Measurements from ENCODE around the gene MPHOSPH10. TPM values are rescaled to one million over a fixed set of nuclear protein-coding genes. Genes with fewer than 3 reads are reported as not detected.
"Not testable (repeated sequence)": the region's sequence is repeated elsewhere in the genome, so short reads cannot be mapped to it uniquely, and the experiment has no call there.

The MPHOSPH10 gene
- total RNA-seq, 1 experiment from 2014 or later = 26.4 TPM

GRCh38 chr2:71102981-71103681 lies 27.3 kb upstream of the MPHOSPH10 start:
- BruUV-seq (replicated peaks) = no TSS peak
- no peak overlapping the region for H3K4me2 ChIP-seq (ENCODE audit: low read length)
- POLR2A ChIA-PET (ENCODE audit: unreplicated experiment) = no interaction called here
- no peak overlapping the region for H2AFZ ChIP-seq (ENCODE audit: low read length)
- H3K27ac ChIP-seq (ENCODE audit: low read length) = no peak overlapping the region
- H3K79me2 ChIP-seq (ENCODE audit: low read length) = no peaks in the 10 kb centered on the region
- TF ChIP-seq EZH2 (IDR thresholded peaks at IDR 0.05; ENCODE audit: low read length, unreplicated experiment) (no peak), EZH2phosphoT487 (IDR thresholded peaks at IDR 0.05; ENCODE audit: borderline replicate concordance, low read length) (no peak), CTCF (conservative IDR thresholded peaks at IDR 0.05; ENCODE audit: low read depth, low read length) (no peak)
- no peaks in the 10 kb centered on the region for H3K27me3 ChIP-seq (ENCODE audit: low read length)
- H3K4me3 ChIP-seq (ENCODE audit: low read length) = no peak overlapping the region
- intact Hi-C loops (cut with micrococcal nuclease) = no loop called here
- H3F3A ChIP-seq (ENCODE audit: low read length, unreplicated experiment) = no peaks in the 10 kb centered on the region
- no peaks in the 10 kb centered on the region for H3K9me3 ChIP-seq (ENCODE audit: low read length)
- no peaks in the 10 kb centered on the region for H3K9me2 ChIP-seq (replicated peaks; ENCODE audit: low read length)
- no peaks in the 10 kb centered on the region for H3K36me3 ChIP-seq (ENCODE audit: low read depth, low read length)
- no peaks in the 10 kb centered on the region for H4K20me1 ChIP-seq (ENCODE audit: low read length)
- ATAC-seq (no peak), DNase-seq (no peak)
- H3K9ac ChIP-seq (ENCODE audit: low read length) = no peak overlapping the region
- peaks cover 7% of the 10 kb centered on the region; the same call in 1 of the 2 replicates for H3K4me1 ChIP-seq (ENCODE audit: insufficient read depth, low read length)
- CTCF ChIA-PET = no interaction called here

DNA sequence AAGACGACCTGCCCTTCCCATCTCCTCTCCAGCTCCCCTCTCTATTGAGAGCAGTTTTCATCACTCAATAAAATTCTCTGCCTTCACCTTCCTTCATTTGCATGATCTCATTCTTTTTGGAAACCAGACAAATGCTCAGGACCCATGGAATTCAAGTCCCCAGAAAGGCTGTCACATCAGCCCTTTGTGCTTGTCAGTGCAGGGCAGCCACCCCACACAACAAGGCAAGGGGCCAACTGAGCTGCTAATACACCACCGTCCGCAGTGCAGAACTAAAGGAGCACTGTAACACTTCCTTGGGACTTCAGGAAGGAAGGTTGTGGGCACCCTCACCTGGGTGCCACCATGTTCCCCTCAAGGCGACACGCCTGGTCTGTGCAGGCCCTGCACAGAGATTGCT lies 26.6 kb upstream of the MPHOSPH10 start:
- ChIA-PET CTCF (no interaction called here), POLR2A (ENCODE audit: unreplicated experiment) (no interaction called here)
- Histone ChIP-seq H3K9ac (ENCODE audit: low read length) (no peak overlapping the region), H3K79me2 (ENCODE audit: low read length) (no peaks in the 10 kb centered on the region), H3K27ac (ENCODE audit: low read length) (no peak overlapping the region), H3K4me1 (ENCODE audit: insufficient read depth, low read length) (peaks cover 7% of the 10 kb centered on the region; the same call in 1 of the 2 replicates), H3K9me2 (replicated peaks; ENCODE audit: low read length) (no peaks in the 10 kb centered on the region), H3K9me3 (ENCODE audit: low read length) (no peaks in the 10 kb centered on the region), H3K4me3 (ENCODE audit: low read length) (no peak overlapping the region), H2AFZ (ENCODE audit: low read length) (no peak overlapping the region), H3K27me3 (ENCODE audit: low read length) (no peaks in the 10 kb centered on the region), H3K4me2 (ENCODE audit: low read length) (no peak overlapping the region), H3F3A (ENCODE audit: low read length, unreplicated experiment) (no peaks in the 10 kb centered on the region), H4K20me1 (ENCODE audit: low read length) (no peaks in the 10 kb centered on the region), H3K36me3 (ENCODE audit: low read depth, low read length) (no peaks in the 10 kb centered on the region)
- no peak for ATAC-seq
- TF ChIP-seq CTCF (conservative IDR thresholded peaks at IDR 0.05; ENCODE audit: low read depth, low read length) (no peak), EZH2phosphoT487 (IDR thresholded peaks at IDR 0.05; ENCODE audit: borderline replicate concordance, low read length) (no peak), EZH2 (IDR thresholded peaks at IDR 0.05; ENCODE audit: low read length, unreplicated experiment) (no peak)
- no peak for DNase-seq
- intact Hi-C loops (cut with micrococcal nuclease) = no loop called here
- BruUV-seq (replicated peaks) = no TSS peak

DNA sequence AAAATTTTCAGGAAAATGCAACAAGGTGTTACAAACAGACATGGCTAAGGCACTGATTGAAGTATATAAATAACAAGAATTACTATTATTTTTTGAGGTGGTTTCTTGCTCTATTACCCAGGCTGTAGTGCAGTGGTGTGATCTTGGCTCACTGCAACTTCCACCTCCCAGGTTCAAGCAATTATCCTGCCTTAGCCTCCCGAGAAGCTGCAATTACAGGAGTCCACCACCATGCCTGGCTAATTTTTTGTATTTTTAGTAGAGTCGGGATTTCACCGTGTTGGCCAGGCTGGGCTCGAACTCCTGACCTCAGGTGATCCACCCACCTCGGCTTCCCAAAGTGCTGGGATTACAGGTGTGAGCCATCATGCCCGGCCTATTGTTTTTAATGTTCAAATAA lies 24.0 kb upstream of the MPHOSPH10 start:
- H2AFZ ChIP-seq (ENCODE audit: low read length); H4K20me1 ChIP-seq (ENCODE audit: low read length); DNase-seq; H3K79me2 ChIP-seq (ENCODE audit: low read length); H3K4me1 ChIP-seq (ENCODE audit: insufficient read depth, low read length); H3K36me3 ChIP-seq (ENCODE audit: low read depth, low read length); H3K4me2 ChIP-seq (ENCODE audit: low read length); BruUV-seq (replicated peaks); H3K9me2 ChIP-seq (replicated peaks; ENCODE audit: low read length); intact Hi-C loops (cut with micrococcal nuclease); ATAC-seq; CTCF ChIA-PET; H3K4me3 ChIP-seq (ENCODE audit: low read length); H3K27ac ChIP-seq (ENCODE audit: low read length); H3K27me3 ChIP-seq (ENCODE audit: low read length); POLR2A ChIA-PET (ENCODE audit: unreplicated experiment); H3K9ac ChIP-seq (ENCODE audit: low read length); H3K9me3 ChIP-seq (ENCODE audit: low read length); H3F3A ChIP-seq (ENCODE audit: low read length, unreplicated experiment): not testable (repeated sequence)

All from PC-3 (cell line).